Measurements from ENCODE around the gene RNF115. TPM values are rescaled to one million over a fixed set of nuclear protein-coding genes. Genes with fewer than 3 reads are reported as not detected.

RNF115 gene
- polyA plus RNA-seq, 1 of the 3 experiments (the other 2 are of a cell fraction) = 4.8 TPM

DNA sequence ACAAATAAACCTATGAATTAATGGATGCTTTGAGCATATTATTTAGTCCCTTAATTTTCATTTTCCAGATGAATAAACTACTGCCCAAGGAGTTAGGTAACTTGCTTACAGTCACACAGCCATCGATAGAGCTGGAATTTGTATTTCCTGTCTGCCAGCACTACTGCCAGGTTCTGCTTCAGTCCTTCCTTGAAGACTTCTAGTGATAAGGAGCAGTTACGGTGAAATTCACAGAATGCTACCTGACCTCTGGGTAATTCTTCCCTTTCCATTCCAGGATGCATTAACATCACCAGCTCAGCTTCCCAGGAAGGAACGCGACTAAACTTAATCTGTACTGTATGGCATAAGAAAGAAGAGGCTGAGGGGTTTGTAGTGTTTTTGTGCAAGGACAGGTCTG is 93.4 kb downstream of the RNF115 start:
- ChIA-PET POLR2A (no interaction called here), CTCF (interaction anchor here (6.6 kb wide), 1 partner anchor 9 kb away, joined by 25 read pairs; no protein-coding TSS in a partner anchor)
- Histone ChIP-seq H3K4me3 (ENCODE audit: low read depth in 2 of 2, low read length in 1 of 2) (no peak overlapping the region), H4K20me1 (ENCODE audit: insufficient read depth) (no peaks in the 10 kb centered on the region), H3K9ac (no peak overlapping the region), H3K4me1 (ENCODE audit: control insufficient read depth in 1 of 2, insufficient read depth in 2 of 2, low read depth in 1 of 2, low read length in 1 of 2) (no peaks in the 10 kb centered on the region), H2AFZ (ENCODE audit: low read depth) (no peak overlapping the region), H3K9me2 (no peaks in the 10 kb centered on the region; the same call in 1 of the 2 replicates), H3K79me2 (ENCODE audit: insufficient read depth) (no peaks in the 10 kb centered on the region), H3K27ac (ENCODE audit: low read depth in 2 of 2, low read length in 1 of 2) (no peak overlapping the region), H3K9me3 (no peaks in the 10 kb centered on the region; the same call in 1 of the 2 replicates), H3K4me2 (no peak overlapping the region), H3K27me3 (ENCODE audit: insufficient read depth) (no peaks in the 10 kb centered on the region), H3K36me3 (replicated peaks in 1 of 2; ENCODE audit: control insufficient read depth in 1 of 2, insufficient read depth in 2 of 2, low read length in 1 of 2) (peaks cover 3 to 5% of the 10 kb centered on the region in 2 experiments), H3F3A (replicated peaks; ENCODE audit: insufficient read depth) (peaks cover 6% of the 10 kb centered on the region)
- TF ChIP-seq RCOR1 (IDR thresholded peaks at IDR 0.05; ENCODE audit: low read length) (no peak), GABPA (IDR thresholded peaks at IDR 0.05; ENCODE audit: low read depth) (no peak), SIN3A (IDR thresholded peaks at IDR 0.05; ENCODE audit: borderline replicate concordance, low read depth, low read length) (no peak), TCF12 (IDR thresholded peaks at IDR 0.05) (no peak)
- TF ChIP-seq, protein P1, sequence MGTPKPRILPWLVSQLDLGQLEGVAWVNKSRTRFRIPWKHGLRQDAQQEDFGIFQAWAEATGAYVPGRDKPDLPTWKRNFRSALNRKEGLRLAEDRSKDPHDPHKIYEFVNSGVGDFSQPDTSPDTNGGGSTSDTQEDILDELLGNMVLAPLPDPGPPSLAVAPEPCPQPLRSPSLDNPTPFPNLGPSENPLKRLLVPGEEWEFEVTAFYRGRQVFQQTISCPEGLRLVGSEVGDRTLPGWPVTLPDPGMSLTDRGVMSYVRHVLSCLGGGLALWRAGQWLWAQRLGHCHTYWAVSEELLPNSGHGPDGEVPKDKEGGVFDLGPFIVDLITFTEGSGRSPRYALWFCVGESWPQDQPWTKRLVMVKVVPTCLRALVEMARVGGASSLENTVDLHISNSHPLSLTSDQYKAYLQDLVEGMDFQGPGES (IDR thresholded peaks at IDR 0.05; ENCODE audit: low read depth, low read length) = no peak
- DNase-seq = no peak
- 91% methylated on average over 4 of the region's 4 CpGs for WGBS (ENCODE audit: low lambda C conversion rate)

DNA sequence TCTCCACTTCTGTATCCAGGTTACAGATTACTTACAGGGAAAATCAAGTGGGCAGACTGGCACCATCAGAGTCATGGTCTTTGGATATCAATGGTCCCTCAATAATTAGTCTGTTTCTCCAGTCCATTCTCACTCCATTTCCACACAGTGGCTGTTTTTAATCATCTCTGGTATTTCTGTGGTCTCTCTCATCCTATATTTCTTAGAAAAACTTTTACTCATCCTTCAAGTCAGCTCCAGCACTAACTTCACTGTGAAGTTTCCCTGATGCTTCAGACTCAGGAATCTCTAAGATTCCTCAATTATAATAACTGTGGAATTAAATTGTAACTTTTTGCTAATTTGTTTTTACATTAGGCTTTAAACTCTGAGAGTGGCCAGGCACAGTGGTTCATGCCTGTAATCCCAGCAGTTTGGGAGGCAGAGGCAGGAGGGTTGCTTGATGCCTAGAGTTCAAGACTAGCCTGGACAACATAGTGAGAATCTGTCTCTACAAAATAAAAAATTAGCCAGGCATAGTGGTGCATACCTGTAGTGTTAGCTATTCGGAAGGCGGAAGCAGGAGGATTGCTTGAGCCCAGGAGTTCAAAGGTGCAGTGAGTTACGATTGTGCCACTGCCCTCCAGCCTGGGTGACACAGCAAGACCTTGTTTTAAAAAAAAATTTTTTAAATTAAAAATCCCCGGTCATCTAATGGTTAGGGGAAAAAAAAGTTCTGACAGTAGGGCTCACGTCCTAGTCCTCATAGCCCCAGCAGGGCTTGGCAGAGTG is 94.0 kb downstream of the RNF115 start:
- H3K27ac ChIP-seq (ENCODE audit: low read depth in 2 of 2, low read length in 1 of 2) = no peak overlapping the region
- H3K9me2 ChIP-seq = no peaks in the 10 kb centered on the region; the same call in 1 of the 2 replicates
- no peak overlapping the region for H3K9ac ChIP-seq
- H4K20me1 ChIP-seq (ENCODE audit: insufficient read depth) = no peaks in the 10 kb centered on the region
- TF ChIP-seq TCF12 (IDR thresholded peaks at IDR 0.05) = peak; percentile 12; the same call in 1 of the 2 replicates
- TF ChIP-seq RAD21 (IDR thresholded peaks at IDR 0.05; ENCODE audit: low read length) = no peak
- H3K27me3 ChIP-seq (ENCODE audit: insufficient read depth) = no peaks in the 10 kb centered on the region
- peaks cover 3 to 5% of the 10 kb centered on the region in 2 experiments for H3K36me3 ChIP-seq (replicated peaks in 1 of 2; ENCODE audit: control insufficient read depth in 1 of 2, insufficient read depth in 2 of 2, low read length in 1 of 2)
- peaks cover 6% of the 10 kb centered on the region for H3F3A ChIP-seq (replicated peaks; ENCODE audit: insufficient read depth)
- CTCF ChIA-PET = interaction anchor here (1.6 to 6.6 kb wide), 2 partner anchors 9 to 10 kb away, joined by 6 to 25 read pairs; no protein-coding TSS in a partner anchor
- no peak for DNase-seq
- no peak overlapping the region for H3K4me2 ChIP-seq
- no peaks in the 10 kb centered on the region for H3K4me1 ChIP-seq (ENCODE audit: control insufficient read depth in 1 of 2, insufficient read depth in 2 of 2, low read depth in 1 of 2, low read length in 1 of 2)
- H3K9me3 ChIP-seq = no peaks in the 10 kb centered on the region; the same call in 1 of the 2 replicates
- POLR2A ChIA-PET = no interaction called here
- H3K79me2 ChIP-seq (ENCODE audit: insufficient read depth) = no peaks in the 10 kb centered on the region
- no peak overlapping the region for H3K4me3 ChIP-seq (ENCODE audit: low read depth in 2 of 2, low read length in 1 of 2)
- H2AFZ ChIP-seq (ENCODE audit: low read depth) = no peak overlapping the region
- 93% methylated on average over 5 of the region's 5 CpGs for WGBS (ENCODE audit: low lambda C conversion rate)

DNA sequence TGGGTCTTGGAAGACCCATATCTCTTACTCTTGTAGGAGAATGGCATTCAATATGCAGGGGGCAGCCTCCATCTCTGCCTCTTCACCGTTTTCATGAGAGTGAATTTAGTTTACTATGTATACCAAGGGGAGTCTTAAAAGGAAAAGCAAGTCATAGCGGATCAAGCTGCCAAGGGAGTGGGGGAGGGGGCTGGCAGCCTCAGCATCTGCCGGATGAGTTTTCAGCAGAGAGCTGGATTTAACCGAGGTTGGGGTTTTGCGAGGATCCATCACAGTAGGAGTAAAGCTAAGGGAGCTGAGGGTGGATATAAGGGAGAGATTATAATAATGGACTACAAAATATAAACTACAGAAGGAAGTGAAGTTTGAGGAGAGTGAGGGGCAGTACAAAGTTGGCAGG is 94.7 kb downstream of the RNF115 start:
- ChIA-PET POLR2A (no interaction called here), CTCF (interaction anchor here (1.6 kb wide), 1 partner anchor 9 kb away, joined by 6 read pairs; no protein-coding TSS in a partner anchor)
- no peak overlapping the region for H2AFZ ChIP-seq (ENCODE audit: low read depth)
- no peaks in the 10 kb centered on the region; the same call in 1 of the 2 replicates for H3K9me2 ChIP-seq
- no peak overlapping the region for H3K4me2 ChIP-seq
- no peaks in the 10 kb centered on the region for H3K79me2 ChIP-seq (ENCODE audit: insufficient read depth)
- 90% methylated on average over 5 of the region's 5 CpGs for WGBS (ENCODE audit: low lambda C conversion rate)
- no peaks in the 10 kb centered on the region for H4K20me1 ChIP-seq (ENCODE audit: insufficient read depth)
- H3K9me3 ChIP-seq = no peaks in the 10 kb centered on the region; the same call in 1 of the 2 replicates
- TF ChIP-seq POLR2AphosphoS5 (IDR thresholded peaks at IDR 0.05; ENCODE audit: low read depth, low read length) = no peak
- no peak for TF ChIP-seq TCF12 (IDR thresholded peaks at IDR 0.05)
- no peak for TF ChIP-seq MXI1 (IDR thresholded peaks at IDR 0.05; ENCODE audit: low read depth, low read length)
- no peak for TF ChIP-seq NRF1 (IDR thresholded peaks at IDR 0.05; ENCODE audit: low read depth, low read length)
- TF ChIP-seq, protein P1 (IDR thresholded peaks at IDR 0.05; ENCODE audit: low read depth, low read length) = no peak
- TF ChIP-seq RFX5 (IDR thresholded peaks at IDR 0.05; ENCODE audit: low read length) = no peak
- no peak for TF ChIP-seq MEF2A (IDR thresholded peaks at IDR 0.05; ENCODE audit: borderline replicate concordance, low read depth)
- TF ChIP-seq NFIC (IDR thresholded peaks at IDR 0.05; ENCODE audit: borderline replicate concordance) = no peak
- TF ChIP-seq TAF1 (IDR thresholded peaks at IDR 0.05; ENCODE audit: borderline replicate concordance, low read depth, low read length) = no peak
- TF ChIP-seq, protein P2, sequence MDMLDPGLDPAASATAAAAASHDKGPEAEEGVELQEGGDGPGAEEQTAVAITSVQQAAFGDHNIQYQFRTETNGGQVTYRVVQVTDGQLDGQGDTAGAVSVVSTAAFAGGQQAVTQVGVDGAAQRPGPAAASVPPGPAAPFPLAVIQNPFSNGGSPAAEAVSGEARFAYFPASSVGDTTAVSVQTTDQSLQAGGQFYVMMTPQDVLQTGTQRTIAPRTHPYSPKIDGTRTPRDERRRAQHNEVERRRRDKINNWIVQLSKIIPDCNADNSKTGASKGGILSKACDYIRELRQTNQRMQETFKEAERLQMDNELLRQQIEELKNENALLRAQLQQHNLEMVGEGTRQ (IDR thresholded peaks at IDR 0.05; ENCODE audit: borderline replicate concordance, low read depth, low read length) = no peak
- no peak for DNase-seq
- no peaks in the 10 kb centered on the region for H3K4me1 ChIP-seq (ENCODE audit: control insufficient read depth in 1 of 2, insufficient read depth in 2 of 2, low read depth in 1 of 2, low read length in 1 of 2)
- no peak overlapping the region for H3K9ac ChIP-seq
- no peak overlapping the region for H3K27ac ChIP-seq (ENCODE audit: low read depth in 2 of 2, low read length in 1 of 2)
- H3K4me3 ChIP-seq (ENCODE audit: low read depth in 2 of 2, low read length in 1 of 2) = no peak overlapping the region
- H3K27me3 ChIP-seq (ENCODE audit: insufficient read depth) = no peaks in the 10 kb centered on the region
- peaks cover 3 to 5% of the 10 kb centered on the region in 2 experiments for H3K36me3 ChIP-seq (replicated peaks in 1 of 2; ENCODE audit: control insufficient read depth in 1 of 2, insufficient read depth in 2 of 2, low read length in 1 of 2)
- H3F3A ChIP-seq (replicated peaks; ENCODE audit: insufficient read depth) = peaks cover 6% of the 10 kb centered on the region
